GM23338 (cell line): Measurements from ENCODE around the gene PNRC2.
"Not testable (repeated sequence)": the region's sequence is repeated elsewhere in the genome, so short reads cannot be mapped to it uniquely, and the experiment has no call there.

Experiments
- CREB1 ChIP-seq: fragments of 250-450 bp; sonication (Bioruptor Pico); IDR thresholded peaks from 2 replicates; pipeline ENCODE4 v1.5.0; 2020; ENCODE audit warnings: low read depth, mild to moderate bottlenecking, moderate library complexity
- EZH2 ChIP-seq: fragments of 200-600 bp; sonication (generic); IDR thresholded peaks from one replicate; pipeline ENCODE4 v1.8.0; 2017; ENCODE audit warnings: antibody characterized with exemption, mild to moderate bottlenecking, low read depth; ENCODE audit not compliant: unreplicated experiment
- EZH2phosphoT487 ChIP-seq: fragments of 200-600 bp; sonication (generic); IDR thresholded peaks from one replicate; pipeline ENCODE4 v1.8.1; 2018; ENCODE audit warnings: antibody characterized with exemption; ENCODE audit not compliant: unreplicated experiment
- NANOG ChIP-seq: IDR thresholded peaks from 2 replicates; pipeline ENCODE4 v1.6.1; 2016; ENCODE audit warnings: antibody characterized with exemption, borderline replicate concordance
- POLR2AphosphoS5 ChIP-seq: IDR thresholded peaks from 2 replicates; pipeline ENCODE4 v1.6.1; 2016; ENCODE audit warnings: antibody characterized with exemption, low read depth
- STAT1 ChIP-seq: IDR thresholded peaks from one replicate; pipeline ENCODE4 v1.6.1; 2016; ENCODE audit warnings: antibody characterized with exemption; ENCODE audit not compliant: unreplicated experiment
- ZNF114 ChIP-seq: fragments of 250-450 bp; sonication (Bioruptor Pico); IDR thresholded peaks from 2 replicates; pipeline ENCODE4 v1.5.0; 2020; ENCODE audit warnings: mild to moderate bottlenecking, moderate library complexity
- ZNF331 ChIP-seq: fragments of 250-450 bp; sonication (Bioruptor Pico); IDR thresholded peaks from 2 replicates; pipeline ENCODE4 v1.5.0; 2020; ENCODE audit warnings: low read depth, mild to moderate bottlenecking, moderate library complexity
- TF ChIP-seq, protein P1 (sequence below), 2 experiments: fragments of 200-600 bp in 1 of 2; sonication (generic) in 1 of 2; conservative IDR thresholded peaks; 2 replicates each; pipeline versions ENCODE4 v1.5.1 to v1.6.1; 2016 to 2017; ENCODE audit warnings: antibody characterized with exemption in 2 of 2, low read depth in 2 of 2, mild to moderate bottlenecking in 2 of 2, moderate library complexity in 1 of 2
- TF ChIP-seq, protein P2 (sequence below): IDR thresholded peaks from 2 replicates; pipeline ENCODE4 v1.6.1; 2016; ENCODE audit warnings: antibody characterized with exemption
- TF ChIP-seq, protein P3 (sequence below): IDR thresholded peaks from one replicate; pipeline ENCODE4 v1.6.1; 2018; ENCODE audit warnings: antibody characterized with exemption; ENCODE audit not compliant: unreplicated experiment
- TF ChIP-seq, protein P4 (sequence below): fragments of 250-450 bp; sonication (Bioruptor Pico); IDR thresholded peaks from 2 replicates; pipeline ENCODE4 v1.5.0; 2020; ENCODE audit warnings: mild to moderate bottlenecking, moderate library complexity

DNA sequence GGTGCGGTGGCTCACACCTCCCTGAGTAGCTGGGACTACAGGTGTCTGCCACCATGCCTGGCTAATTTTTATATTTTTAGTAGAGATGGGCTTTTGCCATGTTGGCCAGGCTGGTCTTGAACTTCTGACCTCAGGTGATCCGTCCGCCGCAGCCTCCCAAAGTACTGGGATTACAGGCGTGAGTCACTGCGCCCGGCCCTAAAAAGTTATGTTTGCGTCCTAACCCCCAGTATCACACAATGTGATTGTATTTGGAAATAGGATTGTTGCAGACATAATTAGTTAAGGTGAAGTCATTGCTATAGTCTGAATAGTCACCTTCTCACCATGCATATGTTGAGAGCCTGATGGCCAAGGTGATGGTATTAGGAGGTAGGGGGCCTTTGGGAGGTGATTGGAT, 53.2 kb downstream of the PNRC2 start:
- not testable (repeated sequence) for TF ChIP-seq POLR2AphosphoS5; CREB1 (CRISPR knock-in tag); EZH2phosphoT487; ZNF331 (CRISPR knock-in tag); EZH2; ZNF114 (CRISPR knock-in tag); STAT1; NANOG
- TF ChIP-seq, protein P1, sequence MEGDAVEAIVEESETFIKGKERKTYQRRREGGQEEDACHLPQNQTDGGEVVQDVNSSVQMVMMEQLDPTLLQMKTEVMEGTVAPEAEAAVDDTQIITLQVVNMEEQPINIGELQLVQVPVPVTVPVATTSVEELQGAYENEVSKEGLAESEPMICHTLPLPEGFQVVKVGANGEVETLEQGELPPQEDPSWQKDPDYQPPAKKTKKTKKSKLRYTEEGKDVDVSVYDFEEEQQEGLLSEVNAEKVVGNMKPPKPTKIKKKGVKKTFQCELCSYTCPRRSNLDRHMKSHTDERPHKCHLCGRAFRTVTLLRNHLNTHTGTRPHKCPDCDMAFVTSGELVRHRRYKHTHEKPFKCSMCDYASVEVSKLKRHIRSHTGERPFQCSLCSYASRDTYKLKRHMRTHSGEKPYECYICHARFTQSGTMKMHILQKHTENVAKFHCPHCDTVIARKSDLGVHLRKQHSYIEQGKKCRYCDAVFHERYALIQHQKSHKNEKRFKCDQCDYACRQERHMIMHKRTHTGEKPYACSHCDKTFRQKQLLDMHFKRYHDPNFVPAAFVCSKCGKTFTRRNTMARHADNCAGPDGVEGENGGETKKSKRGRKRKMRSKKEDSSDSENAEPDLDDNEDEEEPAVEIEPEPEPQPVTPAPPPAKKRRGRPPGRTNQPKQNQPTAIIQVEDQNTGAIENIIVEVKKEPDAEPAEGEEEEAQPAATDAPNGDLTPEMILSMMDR (conservative IDR thresholded peaks at IDR 0.05; ENCODE audit: low read depth in 2 of 2): not testable (repeated sequence)
- TF ChIP-seq, protein P2, sequence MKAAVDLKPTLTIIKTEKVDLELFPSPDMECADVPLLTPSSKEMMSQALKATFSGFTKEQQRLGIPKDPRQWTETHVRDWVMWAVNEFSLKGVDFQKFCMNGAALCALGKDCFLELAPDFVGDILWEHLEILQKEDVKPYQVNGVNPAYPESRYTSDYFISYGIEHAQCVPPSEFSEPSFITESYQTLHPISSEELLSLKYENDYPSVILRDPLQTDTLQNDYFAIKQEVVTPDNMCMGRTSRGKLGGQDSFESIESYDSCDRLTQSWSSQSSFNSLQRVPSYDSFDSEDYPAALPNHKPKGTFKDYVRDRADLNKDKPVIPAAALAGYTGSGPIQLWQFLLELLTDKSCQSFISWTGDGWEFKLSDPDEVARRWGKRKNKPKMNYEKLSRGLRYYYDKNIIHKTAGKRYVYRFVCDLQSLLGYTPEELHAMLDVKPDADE: not testable (repeated sequence)
- TF ChIP-seq, protein P3, sequence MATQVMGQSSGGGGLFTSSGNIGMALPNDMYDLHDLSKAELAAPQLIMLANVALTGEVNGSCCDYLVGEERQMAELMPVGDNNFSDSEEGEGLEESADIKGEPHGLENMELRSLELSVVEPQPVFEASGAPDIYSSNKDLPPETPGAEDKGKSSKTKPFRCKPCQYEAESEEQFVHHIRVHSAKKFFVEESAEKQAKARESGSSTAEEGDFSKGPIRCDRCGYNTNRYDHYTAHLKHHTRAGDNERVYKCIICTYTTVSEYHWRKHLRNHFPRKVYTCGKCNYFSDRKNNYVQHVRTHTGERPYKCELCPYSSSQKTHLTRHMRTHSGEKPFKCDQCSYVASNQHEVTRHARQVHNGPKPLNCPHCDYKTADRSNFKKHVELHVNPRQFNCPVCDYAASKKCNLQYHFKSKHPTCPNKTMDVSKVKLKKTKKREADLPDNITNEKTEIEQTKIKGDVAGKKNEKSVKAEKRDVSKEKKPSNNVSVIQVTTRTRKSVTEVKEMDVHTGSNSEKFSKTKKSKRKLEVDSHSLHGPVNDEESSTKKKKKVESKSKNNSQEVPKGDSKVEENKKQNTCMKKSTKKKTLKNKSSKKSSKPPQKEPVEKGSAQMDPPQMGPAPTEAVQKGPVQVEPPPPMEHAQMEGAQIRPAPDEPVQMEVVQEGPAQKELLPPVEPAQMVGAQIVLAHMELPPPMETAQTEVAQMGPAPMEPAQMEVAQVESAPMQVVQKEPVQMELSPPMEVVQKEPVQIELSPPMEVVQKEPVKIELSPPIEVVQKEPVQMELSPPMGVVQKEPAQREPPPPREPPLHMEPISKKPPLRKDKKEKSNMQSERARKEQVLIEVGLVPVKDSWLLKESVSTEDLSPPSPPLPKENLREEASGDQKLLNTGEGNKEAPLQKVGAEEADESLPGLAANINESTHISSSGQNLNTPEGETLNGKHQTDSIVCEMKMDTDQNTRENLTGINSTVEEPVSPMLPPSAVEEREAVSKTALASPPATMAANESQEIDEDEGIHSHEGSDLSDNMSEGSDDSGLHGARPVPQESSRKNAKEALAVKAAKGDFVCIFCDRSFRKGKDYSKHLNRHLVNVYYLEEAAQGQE: not testable (repeated sequence)
- TF ChIP-seq, protein P4, sequence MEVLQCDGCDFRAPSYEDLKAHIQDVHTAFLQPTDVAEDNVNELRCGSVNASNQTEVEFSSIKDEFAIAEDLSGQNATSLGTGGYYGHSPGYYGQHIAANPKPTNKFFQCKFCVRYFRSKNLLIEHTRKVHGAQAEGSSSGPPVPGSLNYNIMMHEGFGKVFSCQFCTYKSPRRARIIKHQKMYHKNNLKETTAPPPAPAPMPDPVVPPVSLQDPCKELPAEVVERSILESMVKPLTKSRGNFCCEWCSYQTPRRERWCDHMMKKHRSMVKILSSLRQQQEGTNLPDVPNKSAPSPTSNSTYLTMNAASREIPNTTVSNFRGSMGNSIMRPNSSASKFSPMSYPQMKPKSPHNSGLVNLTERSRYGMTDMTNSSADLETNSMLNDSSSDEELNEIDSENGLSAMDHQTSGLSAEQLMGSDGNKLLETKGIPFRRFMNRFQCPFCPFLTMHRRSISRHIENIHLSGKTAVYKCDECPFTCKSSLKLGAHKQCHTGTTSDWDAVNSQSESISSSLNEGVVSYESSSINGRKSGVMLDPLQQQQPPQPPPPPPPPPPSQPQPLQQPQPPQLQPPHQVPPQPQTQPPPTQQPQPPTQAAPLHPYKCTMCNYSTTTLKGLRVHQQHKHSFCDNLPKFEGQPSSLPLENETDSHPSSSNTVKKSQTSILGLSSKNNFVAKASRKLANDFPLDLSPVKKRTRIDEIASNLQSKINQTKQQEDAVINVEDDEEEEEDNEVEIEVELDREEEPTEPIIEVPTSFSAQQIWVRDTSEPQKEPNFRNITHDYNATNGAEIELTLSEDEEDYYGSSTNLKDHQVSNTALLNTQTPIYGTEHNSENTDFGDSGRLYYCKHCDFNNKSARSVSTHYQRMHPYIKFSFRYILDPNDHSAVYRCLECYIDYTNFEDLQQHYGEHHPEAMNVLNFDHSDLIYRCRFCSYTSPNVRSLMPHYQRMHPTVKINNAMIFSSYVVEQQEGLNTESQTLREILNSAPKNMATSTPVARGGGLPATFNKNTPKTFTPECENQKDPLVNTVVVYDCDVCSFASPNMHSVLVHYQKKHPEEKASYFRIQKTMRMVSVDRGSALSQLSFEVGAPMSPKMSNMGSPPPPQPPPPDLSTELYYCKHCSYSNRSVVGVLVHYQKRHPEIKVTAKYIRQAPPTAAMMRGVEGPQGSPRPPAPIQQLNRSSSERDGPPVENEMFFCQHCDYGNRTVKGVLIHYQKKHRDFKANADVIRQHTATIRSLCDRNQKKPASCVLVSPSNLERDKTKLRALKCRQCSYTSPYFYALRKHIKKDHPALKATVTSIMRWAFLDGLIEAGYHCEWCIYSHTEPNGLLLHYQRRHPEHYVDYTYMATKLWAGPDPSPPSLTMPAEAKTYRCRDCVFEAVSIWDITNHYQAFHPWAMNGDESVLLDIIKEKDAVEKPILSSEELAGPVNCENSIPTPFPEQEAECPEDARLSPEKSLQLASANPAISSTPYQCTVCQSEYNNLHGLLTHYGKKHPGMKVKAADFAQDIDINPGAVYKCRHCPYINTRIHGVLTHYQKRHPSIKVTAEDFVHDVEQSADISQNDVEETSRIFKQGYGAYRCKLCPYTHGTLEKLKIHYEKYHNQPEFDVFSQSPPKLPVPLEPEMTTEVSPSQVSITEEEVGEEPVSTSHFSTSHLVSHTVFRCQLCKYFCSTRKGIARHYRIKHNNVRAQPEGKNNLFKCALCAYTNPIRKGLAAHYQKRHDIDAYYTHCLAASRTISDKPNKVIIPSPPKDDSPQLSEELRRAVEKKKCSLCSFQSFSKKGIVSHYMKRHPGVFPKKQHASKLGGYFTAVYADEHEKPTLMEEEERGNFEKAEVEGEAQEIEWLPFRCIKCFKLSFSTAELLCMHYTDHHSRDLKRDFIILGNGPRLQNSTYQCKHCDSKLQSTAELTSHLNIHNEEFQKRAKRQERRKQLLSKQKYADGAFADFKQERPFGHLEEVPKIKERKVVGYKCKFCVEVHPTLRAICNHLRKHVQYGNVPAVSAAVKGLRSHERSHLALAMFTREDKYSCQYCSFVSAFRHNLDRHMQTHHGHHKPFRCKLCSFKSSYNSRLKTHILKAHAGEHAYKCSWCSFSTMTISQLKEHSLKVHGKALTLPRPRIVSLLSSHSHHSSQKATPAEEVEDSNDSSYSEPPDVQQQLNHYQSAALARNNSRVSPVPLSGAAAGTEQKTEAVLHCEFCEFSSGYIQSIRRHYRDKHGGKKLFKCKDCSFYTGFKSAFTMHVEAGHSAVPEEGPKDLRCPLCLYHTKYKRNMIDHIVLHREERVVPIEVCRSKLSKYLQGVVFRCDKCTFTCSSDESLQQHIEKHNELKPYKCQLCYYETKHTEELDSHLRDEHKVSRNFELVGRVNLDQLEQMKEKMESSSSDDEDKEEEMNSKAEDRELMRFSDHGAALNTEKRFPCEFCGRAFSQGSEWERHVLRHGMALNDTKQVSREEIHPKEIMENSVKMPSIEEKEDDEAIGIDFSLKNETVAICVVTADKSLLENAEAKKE: not testable (repeated sequence)
